ES-I3 (cell line): ENCODE data around the gene EVX2.

Experiments used
- H3K36me3 ChIP-seq: 2 replicates; pipeline ENCODE4 v1.6.1; 2013; ENCODE audit warnings: mild to moderate bottlenecking, low read length, control low read depth, moderate library complexity; ENCODE audit not compliant: insufficient read depth
- H3K4me1 ChIP-seq: 2 replicates; pipeline ENCODE4 v1.6.1; 2013; ENCODE audit warnings: mild to moderate bottlenecking, control low read depth, low read length; ENCODE audit not compliant: insufficient read depth
- H3K9ac ChIP-seq: 2 replicates; pipeline ENCODE4 v1.6.1; 2013; ENCODE audit warnings: low read depth, mild to moderate bottlenecking, low read length, moderate library complexity
- H3K9me3 ChIP-seq: 2 replicates; pipeline ENCODE4 v1.6.1; 2013; ENCODE audit warnings: mild to moderate bottlenecking, low read length, moderate library complexity; ENCODE audit not compliant: control insufficient read depth, insufficient read depth

The EVX2 gene

GRCh38 chr2:176124947-176125771 lies 41.4 kb upstream of the EVX2 start:
- Histone ChIP-seq H3K9me3 (no peaks in the 10 kb centered on the region), H3K36me3 (no peaks in the 10 kb centered on the region), H3K9ac (no peak overlapping the region), H3K4me1 (no peaks in the 10 kb centered on the region)

- H3K4me1 ChIP-seq, result no peaks in the 10 kb centered on the region
- H3K9ac ChIP-seq, result no peak overlapping the region
- no peaks in the 10 kb centered on the region for H3K9me3 ChIP-seq
- H3K36me3 ChIP-seq, result no peaks in the 10 kb centered on the region
Observed at GRCh38 chr2:176124110-176124946, 40.6 kb upstream of the EVX2 start.

DNA sequence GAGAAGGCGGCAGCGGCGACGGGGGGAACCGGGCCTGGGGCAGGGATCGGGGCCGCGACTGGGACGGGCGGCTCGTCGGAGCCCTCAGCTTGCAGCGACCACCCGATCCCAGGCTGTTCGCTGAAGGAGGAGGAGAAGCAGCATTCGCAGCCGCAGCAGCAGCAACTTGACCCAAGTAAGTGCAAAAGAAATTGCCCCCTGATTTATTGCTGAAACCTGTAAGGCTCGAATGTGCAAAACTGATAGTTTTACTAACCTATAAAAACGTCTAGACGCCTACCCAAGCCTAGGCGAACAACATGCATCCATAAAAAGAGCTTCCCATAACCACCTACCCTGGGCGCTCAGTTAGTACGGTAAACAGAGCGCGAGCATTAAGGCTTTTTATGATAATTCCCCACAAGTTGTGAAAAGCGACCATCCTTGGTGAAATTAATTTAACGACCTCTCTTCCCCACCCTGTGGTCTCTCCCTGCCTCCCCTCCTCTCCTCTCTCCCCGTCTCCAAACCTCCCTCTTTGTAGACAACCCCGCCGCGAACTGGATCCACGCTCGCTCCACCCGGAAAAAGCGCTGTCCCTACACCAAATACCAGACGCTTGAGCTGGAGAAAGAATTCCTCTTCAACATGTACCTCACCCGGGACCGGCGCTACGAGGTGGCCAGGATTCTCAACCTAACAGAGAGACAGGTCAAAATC lies 39.8 kb upstream of the EVX2 start:
- Histone ChIP-seq H3K9ac (peak overlapping the region; percentile 24; the same call in 1 of the 2 replicates), H3K9me3 (no peaks in the 10 kb centered on the region), H3K36me3 (no peaks in the 10 kb centered on the region), H3K4me1 (no peaks in the 10 kb centered on the region)

DNA sequence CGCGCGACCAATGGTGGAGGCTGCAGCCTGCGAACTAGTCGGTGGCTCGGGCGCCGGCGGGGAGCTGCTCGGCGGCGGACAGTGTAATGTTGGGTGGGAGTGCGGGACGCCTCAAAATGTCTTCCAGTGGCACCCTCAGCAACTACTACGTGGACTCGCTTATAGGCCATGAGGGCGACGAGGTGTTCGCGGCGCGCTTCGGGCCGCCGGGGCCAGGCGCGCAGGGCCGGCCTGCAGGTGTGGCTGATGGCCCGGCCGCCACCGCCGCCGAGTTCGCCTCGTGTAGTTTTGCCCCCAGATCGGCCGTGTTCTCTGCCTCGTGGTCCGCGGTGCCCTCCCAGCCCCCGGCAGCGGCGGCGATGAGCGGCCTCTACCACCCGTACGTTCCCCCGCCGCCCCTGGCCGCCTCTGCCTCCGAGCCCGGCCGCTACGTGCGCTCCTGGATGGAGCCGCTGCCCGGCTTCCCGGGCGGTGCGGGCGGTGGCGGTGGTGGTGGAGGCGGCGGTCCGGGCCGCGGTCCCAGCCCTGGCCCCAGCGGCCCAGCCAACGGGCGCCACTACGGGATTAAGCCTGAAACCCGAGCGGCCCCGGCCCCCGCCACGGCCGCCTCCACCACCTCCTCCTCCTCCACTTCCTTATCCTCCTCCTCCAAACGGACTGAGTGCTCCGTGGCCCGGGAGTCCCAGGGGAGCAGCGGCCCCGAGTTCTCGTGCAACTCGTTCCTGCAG lies 39.1 kb upstream of the EVX2 start, which contains the start of gene HOXD9:
Gene HOXD9, plus strand, starts transcription at position 37 of the 728 bp plus-strand sequence. Its CDS starts 50 bp downstream, at position 87.
- Histone ChIP-seq H3K9ac (peak within 1 kb of the TSS; percentile 24; the same call in 1 of the 2 replicates), H3K9me3 (no peaks in the 10 kb centered on the region), H3K36me3 (no peaks in the 10 kb centered on the region), H3K4me1 (no peaks in the 10 kb centered on the region)

DNA sequence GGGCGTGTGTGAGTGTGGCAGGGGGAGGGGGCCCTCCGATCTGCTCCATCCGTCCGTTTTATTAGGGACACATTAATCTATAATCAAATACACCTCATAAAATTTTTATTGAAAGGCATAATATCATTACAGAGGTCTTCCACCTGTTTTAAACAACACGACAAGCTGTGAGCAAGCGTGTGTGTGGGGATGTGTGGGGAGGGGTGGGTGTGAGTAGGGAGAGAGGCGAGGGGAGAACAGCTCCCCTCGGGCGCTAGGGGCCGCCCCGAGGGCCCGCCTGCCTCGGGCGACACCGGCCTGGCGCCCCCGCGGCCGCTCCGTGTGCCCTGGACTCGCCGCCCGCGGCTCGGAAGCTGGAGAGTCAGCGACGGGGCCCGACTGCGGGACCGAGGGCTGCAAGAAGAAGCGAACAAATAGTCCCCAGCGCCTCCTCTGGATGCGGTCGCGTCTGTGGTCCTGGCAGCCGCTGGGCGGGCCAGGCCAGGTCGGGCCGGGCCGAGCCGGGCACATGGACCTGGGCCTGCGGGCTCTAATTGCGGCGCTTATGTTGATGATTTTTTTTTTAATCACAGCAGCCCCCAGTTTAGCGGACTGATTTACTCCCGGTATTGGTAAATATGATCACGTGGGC lies 38.4 kb upstream of the EVX2 start:
- no peaks in the 10 kb centered on the region for H3K4me1 ChIP-seq
- no peaks in the 10 kb centered on the region for H3K36me3 ChIP-seq
- peak overlapping the region; percentile 24; the same call in 1 of the 2 replicates for H3K9ac ChIP-seq
- H3K9me3 ChIP-seq, result no peaks in the 10 kb centered on the region

- H3K9me3 ChIP-seq, result no peaks in the 10 kb centered on the region; the same call in 1 of the 2 replicates
- no peaks in the 10 kb centered on the region for H3K4me1 ChIP-seq
- no peak overlapping the region for H3K9ac ChIP-seq
- H3K36me3 ChIP-seq, result no peaks in the 10 kb centered on the region
Observed at GRCh38 chr2:176121190-176122051, 37.7 kb upstream of the EVX2 start.

- no peaks in the 10 kb centered on the region for H3K4me1 ChIP-seq
- H3K9ac ChIP-seq, result no peak overlapping the region
- no peaks in the 10 kb centered on the region for H3K36me3 ChIP-seq
- no peaks in the 10 kb centered on the region; the same call in 1 of the 2 replicates for H3K9me3 ChIP-seq
Observed at GRCh38 chr2:176120364-176121189, 36.8 kb upstream of the EVX2 start.

GRCh38 chr2:176118601-176119339 lies 35.0 kb upstream of the EVX2 start:
- Histone ChIP-seq H3K9ac (no peak overlapping the region), H3K36me3 (no peaks in the 10 kb centered on the region), H3K9me3 (no peaks in the 10 kb centered on the region; the same call in 1 of the 2 replicates), H3K4me1 (no peaks in the 10 kb centered on the region)

DNA sequence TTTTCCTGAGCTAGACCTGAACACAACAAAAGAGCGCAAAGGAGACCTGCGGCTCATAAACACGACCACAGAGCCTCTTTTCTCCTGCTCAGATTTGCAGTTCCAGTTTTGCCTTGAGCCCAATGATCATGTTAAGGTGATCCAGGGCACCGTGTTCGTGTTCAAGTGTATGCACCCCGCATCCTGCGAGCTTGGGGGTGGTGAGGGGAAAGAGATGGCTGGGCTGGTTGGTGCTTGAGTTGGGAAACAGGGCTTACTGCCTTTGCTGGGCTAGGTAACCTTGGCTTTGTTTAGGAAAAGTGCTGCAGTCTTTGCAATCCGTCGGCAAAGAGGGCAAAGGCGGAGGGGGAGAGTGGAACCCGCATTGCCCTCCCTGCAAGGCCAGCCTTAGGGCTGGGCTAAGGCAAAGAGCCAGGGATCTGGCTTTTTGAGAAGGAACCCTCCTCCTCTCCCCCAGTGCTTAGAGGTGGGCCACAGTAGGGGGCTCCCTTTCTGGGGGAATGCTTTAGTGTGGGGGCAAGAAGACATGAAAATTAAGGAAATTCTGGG lies 34.1 kb upstream of the EVX2 start:
- H3K4me1 ChIP-seq, result no peaks in the 10 kb centered on the region
- H3K9ac ChIP-seq, result no peak overlapping the region
- H3K9me3 ChIP-seq, result no peaks in the 10 kb centered on the region; the same call in 1 of the 2 replicates
- no peaks in the 10 kb centered on the region for H3K36me3 ChIP-seq

GRCh38 chr2:176117162-176117822 lies 33.5 kb upstream of the EVX2 start:
- Histone ChIP-seq H3K9ac (no peak overlapping the region), H3K36me3 (no peaks in the 10 kb centered on the region), H3K4me1 (no peaks in the 10 kb centered on the region), H3K9me3 (no peaks in the 10 kb centered on the region; the same call in 1 of the 2 replicates)
